ENCODE measurements around the gene ZNF792.
"Not testable (repeated sequence)": the region's sequence is repeated elsewhere in the genome, so short reads cannot be mapped to it uniquely, and the experiment has no call there.

ZNF792 gene

DNA sequence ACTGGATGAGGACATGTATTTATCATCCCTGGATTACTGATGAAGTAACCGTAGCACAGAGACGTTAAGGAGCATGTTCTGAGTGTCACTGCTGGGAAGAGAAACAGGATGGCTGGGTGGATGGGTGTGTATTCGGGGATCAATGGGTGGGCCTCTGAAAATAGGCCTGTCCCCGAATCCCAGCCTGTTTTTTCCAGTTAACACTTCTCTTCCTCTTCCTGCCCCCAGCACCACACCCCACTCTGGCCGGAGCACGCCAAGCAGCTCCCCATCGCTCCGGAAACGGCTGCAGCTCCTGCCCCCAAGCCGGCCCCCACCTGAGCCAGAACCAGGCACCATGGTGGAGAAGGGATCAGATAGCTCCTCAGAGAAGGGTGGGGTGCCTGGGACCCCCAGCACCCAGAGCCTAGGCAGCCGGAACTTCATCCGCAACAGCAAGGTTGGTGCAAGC, 44.9 kb upstream of the ZNF792 start:
- DNase-seq (ENCODE audit: low read depth): no peak
- in situ Hi-C loops (cut with HindIII; ENCODE audit: low sequenced_read_pairs): no loop called here
- TF ChIP-seq, protein P1, sequence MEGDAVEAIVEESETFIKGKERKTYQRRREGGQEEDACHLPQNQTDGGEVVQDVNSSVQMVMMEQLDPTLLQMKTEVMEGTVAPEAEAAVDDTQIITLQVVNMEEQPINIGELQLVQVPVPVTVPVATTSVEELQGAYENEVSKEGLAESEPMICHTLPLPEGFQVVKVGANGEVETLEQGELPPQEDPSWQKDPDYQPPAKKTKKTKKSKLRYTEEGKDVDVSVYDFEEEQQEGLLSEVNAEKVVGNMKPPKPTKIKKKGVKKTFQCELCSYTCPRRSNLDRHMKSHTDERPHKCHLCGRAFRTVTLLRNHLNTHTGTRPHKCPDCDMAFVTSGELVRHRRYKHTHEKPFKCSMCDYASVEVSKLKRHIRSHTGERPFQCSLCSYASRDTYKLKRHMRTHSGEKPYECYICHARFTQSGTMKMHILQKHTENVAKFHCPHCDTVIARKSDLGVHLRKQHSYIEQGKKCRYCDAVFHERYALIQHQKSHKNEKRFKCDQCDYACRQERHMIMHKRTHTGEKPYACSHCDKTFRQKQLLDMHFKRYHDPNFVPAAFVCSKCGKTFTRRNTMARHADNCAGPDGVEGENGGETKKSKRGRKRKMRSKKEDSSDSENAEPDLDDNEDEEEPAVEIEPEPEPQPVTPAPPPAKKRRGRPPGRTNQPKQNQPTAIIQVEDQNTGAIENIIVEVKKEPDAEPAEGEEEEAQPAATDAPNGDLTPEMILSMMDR (IDR thresholded peaks at IDR 0.05; ENCODE audit: low read depth, low read length, missing control alignments): no peak
- no peak overlapping the region for H3K4me3 ChIP-seq (ENCODE audit: low read depth, low read length)

DNA sequence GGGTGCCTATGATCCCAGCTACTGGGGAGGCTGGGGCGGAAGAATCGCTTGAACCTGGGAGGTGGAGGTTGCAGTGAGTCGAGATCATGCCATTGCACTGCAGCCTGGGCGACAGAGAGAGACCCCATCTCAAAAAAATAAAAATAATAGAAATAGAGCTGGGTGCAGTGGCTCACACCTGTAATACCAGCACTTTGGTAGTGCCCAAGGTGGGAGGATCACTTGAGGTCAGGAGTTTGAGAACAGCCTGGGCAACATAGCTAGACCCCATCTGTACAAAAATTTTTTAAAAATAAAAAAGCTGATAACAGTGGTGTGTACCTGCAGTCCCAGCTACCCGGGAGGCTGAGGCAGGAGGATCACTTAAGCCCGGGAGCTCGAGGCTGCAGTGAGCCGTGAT, 43.4 kb upstream of the ZNF792 start:
- in situ Hi-C loops (cut with HindIII; ENCODE audit: low sequenced_read_pairs); DNase-seq (ENCODE audit: low read depth); H3K4me3 ChIP-seq (ENCODE audit: low read depth, low read length): not testable (repeated sequence)

DNA sequence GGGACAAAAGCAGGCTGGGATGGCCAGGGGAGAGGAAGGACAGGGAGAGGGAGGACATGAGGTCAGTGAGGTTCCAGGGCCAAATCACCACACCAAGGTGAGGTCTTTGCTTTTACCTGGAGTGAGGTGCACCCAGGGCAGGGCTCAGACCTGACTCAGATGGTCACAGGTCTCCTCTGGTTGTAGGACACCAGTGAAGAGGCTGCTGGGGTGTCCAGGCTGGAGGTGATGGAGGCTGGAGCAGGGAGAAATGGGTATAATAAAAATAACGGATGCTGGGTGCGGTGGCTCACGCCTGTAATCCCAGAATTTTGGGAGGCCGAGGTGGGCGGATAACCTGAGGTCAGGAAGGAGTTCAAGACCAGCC, 43.0 kb upstream of the ZNF792 start:
- no peak overlapping the region for H3K4me3 ChIP-seq (ENCODE audit: low read depth, low read length)
- DNase-seq (ENCODE audit: low read depth): no peak
- in situ Hi-C loops (cut with HindIII; ENCODE audit: low sequenced_read_pairs): no loop called here
- TF ChIP-seq, protein P1 (IDR thresholded peaks at IDR 0.05; ENCODE audit: low read depth, low read length, missing control alignments): no peak

DNA sequence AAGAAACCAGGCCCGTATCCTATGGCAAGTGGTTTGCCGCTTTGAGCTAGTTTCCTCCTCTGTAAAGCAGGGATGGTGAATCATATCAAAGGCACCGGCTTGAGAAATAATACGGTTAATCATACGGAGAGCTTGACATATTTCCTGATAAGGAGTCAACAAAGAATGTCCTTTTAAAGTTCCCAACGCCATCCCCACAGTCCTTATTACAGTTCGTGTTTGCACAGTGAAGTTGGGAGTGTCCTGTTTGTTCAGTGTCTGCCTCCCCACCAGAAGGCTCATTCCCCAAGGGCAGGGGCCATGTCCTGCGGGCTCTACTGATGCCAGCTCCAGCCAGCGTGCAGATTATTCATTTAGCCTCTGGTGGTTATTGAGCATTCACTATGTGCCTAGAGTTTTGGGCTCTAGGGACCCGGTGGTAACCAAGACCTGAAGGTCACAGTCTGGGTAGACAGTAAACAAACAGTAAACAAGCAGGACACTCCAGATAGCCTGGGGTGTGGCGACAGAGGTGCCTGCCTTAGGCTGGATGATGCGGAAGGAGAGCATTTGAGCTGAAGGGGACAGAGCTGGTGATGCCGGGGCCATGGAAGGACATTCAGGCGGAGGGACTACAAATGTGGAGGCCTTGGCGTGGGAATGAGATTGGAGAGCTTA, 42.4 kb upstream of the ZNF792 start:
- TF ChIP-seq, protein P1 (IDR thresholded peaks at IDR 0.05; ENCODE audit: low read depth, low read length, missing control alignments): no peak
- no peak for DNase-seq (ENCODE audit: low read depth)
- no peak overlapping the region for H3K4me3 ChIP-seq (ENCODE audit: low read depth, low read length)
- in situ Hi-C loops (cut with HindIII; ENCODE audit: low sequenced_read_pairs): no loop called here

DNA sequence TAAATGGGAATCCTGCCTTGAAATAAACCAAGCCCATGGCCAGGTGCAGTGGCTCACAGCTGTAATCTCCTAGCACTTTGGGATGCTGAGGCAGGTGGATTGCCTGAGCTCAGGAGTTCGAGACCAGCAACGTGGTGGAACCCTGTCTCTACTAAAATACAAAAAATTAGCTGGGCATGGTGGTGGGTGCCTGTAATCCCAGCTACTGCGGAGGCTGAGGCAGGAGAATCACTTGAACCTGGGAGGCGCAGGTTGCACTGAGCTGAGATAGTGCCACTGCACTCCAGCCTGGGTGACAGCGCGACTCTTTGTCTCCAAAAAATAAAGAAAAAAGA, 41.9 kb upstream of the ZNF792 start:
- H3K4me3 ChIP-seq (ENCODE audit: low read depth, low read length); in situ Hi-C loops (cut with HindIII; ENCODE audit: low sequenced_read_pairs); DNase-seq (ENCODE audit: low read depth): not testable (repeated sequence)

DNA sequence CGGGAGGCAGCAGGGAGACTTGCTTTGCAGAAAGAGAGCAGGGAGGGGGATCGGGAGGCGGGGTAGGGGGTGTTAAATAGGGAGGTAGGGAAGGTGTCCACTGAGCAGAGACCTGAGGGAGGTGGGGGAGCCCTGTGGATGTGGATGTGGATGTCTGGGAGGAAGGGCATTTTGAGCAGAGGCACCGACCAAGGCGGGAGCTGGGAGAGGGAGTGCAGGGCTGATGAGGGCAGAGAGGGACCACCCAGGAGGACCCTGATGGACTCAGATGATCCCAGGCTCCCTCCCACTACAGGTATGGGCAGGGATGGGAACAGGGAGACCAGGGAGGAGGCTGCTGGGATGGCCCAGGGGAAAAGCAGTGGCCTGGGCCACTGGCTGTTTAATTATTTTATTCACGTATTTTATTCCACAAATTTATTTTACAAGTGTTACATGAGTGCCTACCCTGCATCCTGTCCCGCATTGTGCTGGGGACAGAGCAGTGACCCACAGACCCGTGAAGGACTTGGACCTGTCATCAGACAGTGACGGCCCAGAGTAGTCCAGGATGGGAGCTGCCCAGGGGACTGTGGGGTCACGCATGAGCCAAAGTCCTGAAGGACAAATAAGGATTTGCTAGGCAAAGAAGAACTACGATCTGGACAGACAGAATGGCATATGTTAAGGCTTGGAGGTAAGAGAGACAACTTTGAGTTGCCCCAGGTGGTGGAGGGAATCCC, 41.4 kb upstream of the ZNF792 start:
- in situ Hi-C loops (cut with HindIII; ENCODE audit: low sequenced_read_pairs): no loop called here
- H3K4me3 ChIP-seq (ENCODE audit: low read depth, low read length): no peak overlapping the region
- no peak for DNase-seq (ENCODE audit: low read depth)
- TF ChIP-seq, protein P1 (IDR thresholded peaks at IDR 0.05; ENCODE audit: low read depth, low read length, missing control alignments): no peak

DNA sequence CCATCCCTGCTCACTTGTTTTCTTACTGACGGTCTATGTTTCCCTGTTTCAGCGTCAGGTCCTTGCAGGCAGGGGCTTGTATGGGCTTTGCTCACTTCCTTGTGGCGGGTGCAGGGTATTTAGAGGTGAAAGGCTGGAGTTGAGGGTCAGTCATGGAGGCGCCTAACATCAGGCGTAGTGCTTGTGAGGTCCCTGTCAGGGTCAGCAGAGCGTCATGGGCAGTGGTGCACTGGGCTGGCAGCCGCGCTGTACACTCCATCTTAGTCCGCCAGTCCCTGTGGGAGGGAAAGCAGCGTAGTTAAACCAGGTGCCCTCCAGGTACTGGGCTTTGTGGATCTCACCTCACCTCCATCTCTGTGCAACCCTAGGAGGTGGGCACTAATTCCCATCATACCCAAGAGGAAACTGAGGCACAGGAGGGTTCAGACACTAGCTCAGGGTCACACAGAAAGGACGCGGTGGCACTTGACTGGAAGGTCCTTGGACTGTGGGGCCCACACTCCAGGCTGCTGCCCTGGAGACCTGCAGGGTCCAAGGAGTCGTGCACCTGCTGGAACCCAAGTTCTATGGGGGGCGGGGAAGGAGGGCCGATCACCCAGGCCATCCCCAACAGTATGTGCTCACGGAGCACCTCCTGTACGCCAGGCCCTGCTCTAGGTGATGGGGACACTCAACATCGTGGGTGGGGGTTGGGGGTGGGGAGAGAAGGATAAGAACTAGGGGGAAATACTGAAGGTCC, 40.7 kb upstream of the ZNF792 start:
- no peak for DNase-seq (ENCODE audit: low read depth)
- H3K4me3 ChIP-seq (ENCODE audit: low read depth, low read length): no peak overlapping the region
- TF ChIP-seq, protein P1 (IDR thresholded peaks at IDR 0.05; ENCODE audit: low read depth, low read length, missing control alignments): no peak
- in situ Hi-C loops (cut with HindIII; ENCODE audit: low sequenced_read_pairs): no loop called here
